T47D (cell line): ENCODE data around the gene MAP7D3.
A peak's percentile ranks its signal among the peaks of the same experiment; 100 is the strongest.
"Not testable (repeated sequence)": the region's sequence is repeated elsewhere in the genome, so short reads cannot be mapped to it uniquely, and the experiment has no call there.

Experiments
- DNase-seq, 2 experiments: peaks; one replicate each; pipeline versions ENCODE4 v3.0.0 to v3.0.0-alpha.2; 2011 to 2012; ENCODE audit warnings: low read depth in 1 of 2, low spot score in 1 of 2
- JUND ChIP-seq: IDR thresholded peaks from 2 replicates; pipeline ENCODE4 v1.6.1; 2012; ENCODE audit warnings: low read depth
- in situ Hi-C: cut with HindIII; loops from 2 replicates; pipeline ENCODE4 v1.10.0; 2016; ENCODE audit warnings: low sequenced_read_pairs, low pct_unique_long_range_greater_than_20kb

Gene MAP7D3

DNA sequence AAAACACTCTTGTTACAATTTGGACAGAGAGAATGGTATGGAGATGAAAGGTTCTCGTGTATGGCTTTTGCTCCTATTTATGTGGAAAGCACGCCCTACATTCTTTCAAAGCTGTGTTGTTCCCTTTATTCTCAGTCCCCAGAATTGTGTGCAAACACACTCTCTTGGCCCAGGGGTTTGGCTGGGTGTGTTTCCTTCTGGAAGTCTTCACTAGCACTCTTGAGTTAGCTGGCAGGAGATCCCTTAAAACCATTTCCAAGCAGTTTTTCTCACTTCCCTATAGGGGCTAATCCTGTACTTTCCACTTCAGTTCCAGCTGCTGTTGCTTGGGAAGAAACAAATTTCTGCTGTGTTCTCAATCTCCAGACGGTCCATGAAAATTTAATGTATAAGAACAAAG, 68.8 kb downstream of the MAP7D3 start:
- in situ Hi-C loops, result no loop called here
- no peak for TF ChIP-seq JUND
- DNase-seq, result no peak

- in situ Hi-C loops, result no loop called here
- TF ChIP-seq JUND, result no peak
Observed at GRCh38 chrX:136179133-136179532, 72.1 kb downstream of the MAP7D3 start.

GRCh38 chrX:136176399-136176825, 74.8 kb downstream of the MAP7D3 start:
- in situ Hi-C loops, result no loop called here
- DNase-seq, result no peak
- TF ChIP-seq JUND, result no peak

More at GRCh38 chrX:136179133-136179532, 72.1 kb downstream of the MAP7D3 start:
- DNase-seq, result no peak

DNA sequence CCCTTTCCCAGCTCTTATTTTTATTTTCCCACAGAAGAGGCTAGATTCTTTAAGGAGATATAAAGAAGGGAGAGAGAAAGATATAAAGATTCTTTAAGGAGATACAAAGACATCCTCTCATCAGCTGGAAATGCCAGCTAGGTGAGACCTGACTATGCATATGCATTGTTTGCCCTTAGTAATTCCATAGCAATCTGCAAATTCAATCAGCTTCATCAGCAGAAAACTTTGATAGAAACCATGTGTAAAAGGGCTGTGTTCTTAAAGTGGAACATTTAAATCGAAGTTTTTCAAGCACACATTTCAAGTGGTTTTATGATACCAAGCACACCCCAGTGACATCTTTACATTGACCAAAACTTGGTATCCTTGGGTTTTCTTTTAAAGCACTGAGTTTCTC, 79.8 kb downstream of the MAP7D3 start:
- TF ChIP-seq JUND, result no peak
- no peak for DNase-seq
- in situ Hi-C loops, result no loop called here

GRCh38 chrX:136170139-136170800, 80.9 kb downstream of the MAP7D3 start:
- DNase-seq, result peak in 1 of 2 experiments; percentile 41
- in situ Hi-C loops, result no loop called here
- no peak for TF ChIP-seq JUND

- in situ Hi-C loops, result no loop called here
- DNase-seq, result no peak
- no peak for TF ChIP-seq JUND
Observed at GRCh38 chrX:136168929-136169735, 82.1 kb downstream of the MAP7D3 start.

DNA sequence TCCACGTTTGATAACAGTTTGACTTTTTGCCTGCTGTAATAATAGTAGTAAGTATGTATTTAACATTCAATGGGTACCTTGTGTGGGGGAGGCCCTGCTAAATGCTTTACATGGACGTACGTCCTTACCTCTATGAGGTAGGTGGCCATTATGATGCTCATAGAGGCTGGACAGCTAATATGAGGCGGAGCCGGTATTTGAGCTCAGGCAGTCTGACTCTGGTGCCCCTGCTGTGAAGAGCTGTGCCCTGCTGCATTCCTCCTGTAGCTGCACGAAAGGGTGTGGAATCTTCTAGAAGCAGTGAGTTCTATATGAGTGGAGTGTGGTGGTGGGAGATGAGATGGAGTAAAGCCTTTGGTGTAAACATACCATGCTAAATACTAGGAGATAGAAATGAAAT, 83.2 kb downstream of the MAP7D3 start:
- DNase-seq, in situ Hi-C loops: not testable (repeated sequence)

DNA sequence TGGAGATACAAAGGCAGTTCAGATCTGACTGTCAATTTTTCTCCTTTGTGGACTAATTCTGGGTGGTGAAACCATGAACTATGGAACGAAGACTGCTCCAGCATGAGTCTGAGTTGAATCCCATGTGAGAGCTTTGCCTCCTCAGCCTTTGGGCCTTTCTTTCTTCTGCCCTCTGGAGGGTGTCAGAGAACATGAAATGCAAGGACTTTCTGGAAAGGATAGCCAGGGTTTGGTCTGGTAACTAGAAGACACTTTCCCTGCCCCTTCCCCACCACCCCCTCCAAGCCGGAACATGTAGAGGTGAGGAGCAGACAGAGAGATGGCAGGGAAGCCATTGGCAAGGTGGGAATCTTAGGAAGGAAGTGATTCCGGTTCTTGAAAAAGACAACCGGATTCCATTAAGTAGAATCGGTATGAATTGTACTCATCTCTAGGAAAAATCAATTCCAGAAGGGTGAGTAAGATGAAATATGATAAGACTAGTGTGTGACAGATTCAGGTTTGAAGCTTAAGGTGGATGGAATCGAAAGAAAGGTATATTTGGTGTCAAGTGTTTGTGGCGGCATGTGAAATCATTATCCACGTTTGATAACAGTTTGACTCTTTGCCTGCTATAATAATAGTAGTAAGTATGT, 84.9 kb downstream of the MAP7D3 start:
- in situ Hi-C loops, result no loop called here
- TF ChIP-seq JUND, result no peak
- peak in 1 of 2 experiments; percentile 36 for DNase-seq

DNA sequence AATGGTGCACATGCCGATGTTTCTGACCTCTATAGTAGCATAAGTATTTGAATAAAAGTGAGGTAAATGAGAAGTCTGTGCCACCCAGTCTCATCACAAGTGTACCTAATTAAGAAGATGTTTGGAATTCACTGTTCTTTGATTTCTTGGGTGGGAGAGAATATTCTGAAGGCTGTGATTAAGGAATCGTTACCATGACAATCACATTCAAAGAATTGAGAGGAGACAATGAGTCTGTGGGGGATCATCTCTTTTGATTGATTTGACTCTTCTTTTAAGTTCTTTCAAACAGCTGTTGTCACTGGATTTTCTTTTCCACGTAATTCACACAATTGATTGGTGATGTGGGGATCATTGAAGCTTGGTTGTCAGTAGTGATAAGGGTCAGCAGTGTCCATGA, 85.8 kb downstream of the MAP7D3 start:
- in situ Hi-C loops, result no loop called here
- no peak for TF ChIP-seq JUND
- no peak for DNase-seq

GRCh38 chrX:136163689-136164088, 87.5 kb downstream of the MAP7D3 start:
- no peak for TF ChIP-seq JUND
- in situ Hi-C loops, result no loop called here
- no peak for DNase-seq
